Stimulated activated CD8-positive, alpha-beta memory T cell treated with anti-CD3 and anti-CD28 coated beads, Interleukin-12 subunit alpha, Interleukin-12 subunit beta, amount 100 ng/mL, for 24 hours (primary cell): Measurements from ENCODE around the gene NHEJ1.

Experiments used
- DNase-seq: peaks from one replicate; pipeline ENCODE4 v3.0.0-alpha.2; 2020; ENCODE audit errors: extremely low read depth

The NHEJ1 gene

DNA sequence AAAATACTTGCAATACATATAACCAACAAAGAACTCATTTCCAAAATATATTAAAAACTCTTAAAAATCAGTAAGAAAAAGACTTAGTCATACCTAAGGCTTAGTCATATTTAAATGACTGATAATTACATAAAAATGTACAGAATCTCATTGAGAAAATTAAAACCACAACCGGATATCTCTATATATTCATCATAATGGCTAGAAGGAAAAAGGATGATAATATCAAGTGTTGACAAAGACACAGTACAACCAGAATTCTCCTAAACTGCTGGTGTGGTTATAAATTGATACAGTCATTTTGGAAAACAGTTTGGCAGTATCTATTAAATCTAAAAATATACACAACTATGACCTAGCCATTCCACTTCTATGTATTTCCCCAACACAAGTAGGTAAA is 72.8 kb downstream of the NHEJ1 start:
- no peak for DNase-seq

DNA sequence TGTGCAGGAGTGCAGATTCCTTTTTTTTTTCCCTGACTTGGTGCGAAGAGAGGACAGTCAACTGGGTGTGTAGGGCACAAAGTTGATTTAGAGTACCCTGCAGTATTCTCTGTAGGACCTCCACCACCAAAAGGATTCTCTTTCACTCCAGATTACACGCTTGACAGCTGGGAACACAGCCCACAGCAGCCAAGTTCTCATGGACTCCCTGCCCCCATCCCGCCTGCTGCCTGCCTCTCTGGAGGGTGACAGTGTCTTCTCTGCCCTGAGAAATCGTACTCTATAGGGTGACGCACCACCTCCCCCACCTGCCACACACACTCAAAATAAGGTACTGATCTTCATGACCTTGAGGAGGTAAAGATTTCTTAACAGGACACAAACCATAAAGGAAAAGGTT is 73.3 kb downstream of the NHEJ1 start:
- DNase-seq: no peak

DNA sequence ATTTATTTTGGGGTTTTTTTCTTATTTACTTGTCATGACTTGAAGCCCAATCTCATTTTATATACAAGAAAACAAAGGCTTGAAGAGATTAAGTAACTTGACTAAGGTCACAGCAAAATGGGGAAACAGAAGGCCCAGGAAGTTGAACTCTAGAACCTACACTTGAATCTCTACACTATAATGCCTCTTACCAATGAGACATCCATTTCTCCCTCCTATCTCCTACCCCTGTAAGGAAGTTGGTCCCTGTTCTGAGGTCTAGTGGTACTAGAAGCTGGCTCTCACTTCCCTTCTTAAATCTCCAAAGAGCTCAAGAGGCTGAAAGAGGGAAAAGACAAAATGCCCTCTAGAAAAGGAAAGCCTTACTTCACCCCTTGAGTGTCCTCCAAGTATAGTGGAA is 74.4 kb downstream of the NHEJ1 start:
- no peak for DNase-seq

DNA sequence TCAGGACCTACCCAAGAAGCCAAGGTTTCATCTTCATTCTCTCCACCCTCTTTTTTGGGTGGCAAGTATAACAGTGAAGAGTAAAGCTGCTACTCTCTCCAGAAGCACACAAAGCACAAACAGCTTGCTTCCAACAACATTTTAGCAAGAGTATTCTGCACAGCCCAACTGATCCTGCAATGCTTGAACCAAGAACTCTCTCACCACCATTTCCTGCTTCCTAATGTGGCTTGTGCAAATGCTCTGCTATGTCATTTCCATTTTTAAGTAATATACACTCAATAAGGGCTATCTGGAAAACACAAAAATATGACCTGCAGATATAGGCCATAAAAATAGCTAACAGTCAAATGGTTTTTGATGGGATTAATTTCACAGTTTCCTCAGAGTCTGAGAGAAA is 75.8 kb downstream of the NHEJ1 start:
- DNase-seq: no peak

DNA sequence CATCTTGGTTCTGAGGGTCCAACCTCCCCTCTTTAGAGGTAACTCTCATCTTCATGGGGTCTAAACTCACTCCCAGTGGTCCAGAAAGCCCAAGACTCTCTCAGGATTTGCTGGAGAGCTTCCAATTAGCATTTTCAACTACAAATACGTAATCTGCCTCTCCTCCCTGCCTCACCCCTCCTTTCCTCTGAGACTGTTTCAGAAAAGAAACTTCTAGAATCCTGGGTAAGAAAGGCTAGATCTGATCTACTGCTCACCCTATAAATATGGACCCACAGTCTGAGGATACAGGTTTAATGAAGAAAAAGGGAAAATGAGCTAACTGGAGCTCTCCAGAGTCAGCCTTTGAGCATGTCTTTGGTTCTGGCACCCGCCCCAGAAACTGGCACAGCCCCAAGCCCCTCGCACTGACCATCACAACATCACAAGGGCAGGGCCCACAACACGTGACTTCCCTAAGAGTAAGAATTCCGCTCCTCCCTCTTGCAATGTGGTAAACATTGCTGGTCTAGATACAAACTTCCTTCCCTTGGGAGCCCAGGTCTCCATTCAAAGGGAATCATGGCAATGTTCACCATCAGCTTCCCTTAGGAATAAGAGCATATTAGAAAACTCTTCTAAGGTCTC is 78.2 kb downstream of the NHEJ1 start:
- no peak for DNase-seq

DNA sequence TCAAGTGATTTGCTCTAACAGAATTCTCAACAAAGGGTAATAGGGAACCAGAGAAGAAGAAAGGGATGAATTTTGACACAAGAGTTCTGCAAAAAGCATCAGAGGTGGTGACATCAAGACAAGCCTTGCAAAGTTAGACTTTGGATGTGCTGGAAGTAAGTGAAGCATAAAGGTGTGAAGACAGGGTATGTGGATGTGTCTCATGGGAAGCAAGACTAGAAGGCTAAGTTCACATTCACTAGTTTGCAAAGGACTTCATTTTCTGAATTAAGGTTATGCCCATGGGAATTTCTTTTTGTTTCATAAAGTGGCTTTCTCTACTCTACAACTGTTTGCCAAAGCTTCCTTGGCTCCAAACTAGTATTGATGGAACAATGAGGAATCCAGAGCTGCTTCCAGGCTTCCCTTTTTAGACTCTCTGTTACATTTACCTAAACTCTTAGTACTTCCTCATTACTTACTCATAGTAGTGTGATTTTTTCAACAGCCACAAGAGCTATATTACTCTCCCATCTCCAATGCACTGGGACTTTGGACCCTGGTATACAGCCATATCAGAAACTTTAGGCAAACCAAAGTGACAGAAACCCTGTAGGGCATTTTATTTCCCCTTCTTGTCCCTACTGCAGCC is 78.8 kb downstream of the NHEJ1 start:
- no peak for DNase-seq

DNA sequence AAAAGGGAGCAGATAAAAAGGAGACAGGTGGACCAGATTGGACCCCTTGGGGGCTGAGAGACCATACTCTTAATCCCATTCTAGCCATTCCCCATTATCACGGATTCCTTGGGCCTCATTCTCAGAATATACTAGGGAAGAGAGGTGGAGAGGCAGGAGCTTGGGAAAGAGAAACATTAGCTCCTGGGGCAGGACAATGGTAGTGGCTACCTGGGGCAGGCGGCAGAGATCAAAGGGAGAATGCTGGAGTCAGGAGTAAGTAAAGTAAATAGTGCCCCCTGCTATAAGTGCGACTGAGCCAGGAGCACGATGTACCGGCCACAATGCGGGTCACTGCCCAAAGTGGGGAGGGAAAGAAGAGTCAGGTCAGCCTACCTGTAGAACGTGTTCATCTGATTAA is 79.5 kb downstream of the NHEJ1 start:
- no peak for DNase-seq

DNA sequence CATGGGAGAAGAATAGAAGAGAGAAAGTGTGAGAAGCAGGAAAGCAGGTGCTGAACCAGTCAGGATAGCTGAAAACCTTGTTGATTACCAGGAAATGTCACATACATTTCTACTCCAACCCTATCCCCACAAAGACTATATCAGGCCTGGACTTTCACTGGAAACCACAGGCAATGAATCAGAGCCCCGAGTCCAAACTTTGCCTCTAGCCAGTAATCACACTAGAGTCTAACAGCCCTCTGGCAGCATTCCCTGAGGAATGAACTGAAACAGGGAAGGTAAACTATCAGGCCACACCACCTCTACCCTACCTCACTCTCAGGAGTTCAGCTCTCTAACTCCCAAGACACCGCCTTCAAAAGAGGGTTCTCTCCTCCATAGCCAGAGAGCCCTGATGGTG is 81.2 kb downstream of the NHEJ1 start:
- DNase-seq: no peak

DNA sequence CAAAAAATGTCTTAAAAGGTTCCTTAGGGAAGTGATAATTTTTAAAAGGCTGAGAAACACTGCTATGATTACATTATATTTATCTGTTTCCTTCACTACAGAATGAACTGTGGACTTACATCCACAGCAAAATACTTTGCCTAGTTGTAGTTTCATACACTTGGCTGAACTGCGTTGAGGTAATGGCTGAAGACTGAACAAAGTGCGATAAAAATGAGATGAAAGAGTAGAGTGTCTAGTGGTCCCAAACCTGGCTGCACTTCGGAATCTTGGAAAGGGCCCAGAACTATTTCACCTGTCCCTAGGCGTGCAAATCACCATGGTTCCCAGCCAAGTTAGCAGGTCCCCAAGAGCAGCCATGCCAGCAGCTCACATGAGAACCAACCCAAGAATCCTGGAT is 81.7 kb downstream of the NHEJ1 start:
- no peak for DNase-seq

DNA sequence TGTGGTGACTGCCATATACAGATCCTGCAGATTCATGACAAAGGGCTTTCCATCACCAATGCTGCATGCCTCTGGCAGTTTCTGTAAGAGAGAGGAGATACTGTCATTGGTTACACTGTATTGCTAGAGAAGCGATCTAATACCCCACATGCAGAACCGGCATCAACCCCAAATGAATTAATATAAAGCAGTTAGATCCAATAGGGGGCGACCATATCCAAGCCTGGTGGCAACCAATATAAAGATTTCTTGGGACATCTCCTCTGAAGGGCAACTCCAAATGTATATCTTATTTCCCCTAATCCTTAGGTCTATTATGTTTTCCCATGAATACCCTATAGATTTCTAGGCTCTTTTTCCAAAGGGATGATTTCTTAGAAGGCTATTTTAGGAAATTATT is 82.5 kb downstream of the NHEJ1 start:
- no peak for DNase-seq

DNA sequence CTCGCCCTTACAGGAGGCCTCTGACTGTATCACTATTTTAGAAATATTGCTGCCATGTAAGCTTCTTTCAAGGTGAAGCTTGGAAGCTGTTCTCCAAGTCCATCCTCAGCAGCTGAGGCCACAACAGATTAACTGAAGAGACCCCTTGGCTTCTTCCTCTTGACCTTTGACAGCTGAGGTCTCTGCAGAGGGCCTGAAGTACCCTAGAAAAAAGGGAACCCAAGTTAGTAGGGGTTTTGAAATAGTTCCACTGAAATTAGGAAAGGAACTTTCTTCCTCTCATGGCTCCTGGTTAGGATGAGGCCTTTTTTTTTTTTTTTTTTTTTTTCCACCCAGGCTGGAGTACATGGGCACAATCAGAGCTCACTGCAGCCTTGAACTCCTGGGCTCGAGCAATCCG is 84.4 kb downstream of the NHEJ1 start:
- no peak for DNase-seq

DNA sequence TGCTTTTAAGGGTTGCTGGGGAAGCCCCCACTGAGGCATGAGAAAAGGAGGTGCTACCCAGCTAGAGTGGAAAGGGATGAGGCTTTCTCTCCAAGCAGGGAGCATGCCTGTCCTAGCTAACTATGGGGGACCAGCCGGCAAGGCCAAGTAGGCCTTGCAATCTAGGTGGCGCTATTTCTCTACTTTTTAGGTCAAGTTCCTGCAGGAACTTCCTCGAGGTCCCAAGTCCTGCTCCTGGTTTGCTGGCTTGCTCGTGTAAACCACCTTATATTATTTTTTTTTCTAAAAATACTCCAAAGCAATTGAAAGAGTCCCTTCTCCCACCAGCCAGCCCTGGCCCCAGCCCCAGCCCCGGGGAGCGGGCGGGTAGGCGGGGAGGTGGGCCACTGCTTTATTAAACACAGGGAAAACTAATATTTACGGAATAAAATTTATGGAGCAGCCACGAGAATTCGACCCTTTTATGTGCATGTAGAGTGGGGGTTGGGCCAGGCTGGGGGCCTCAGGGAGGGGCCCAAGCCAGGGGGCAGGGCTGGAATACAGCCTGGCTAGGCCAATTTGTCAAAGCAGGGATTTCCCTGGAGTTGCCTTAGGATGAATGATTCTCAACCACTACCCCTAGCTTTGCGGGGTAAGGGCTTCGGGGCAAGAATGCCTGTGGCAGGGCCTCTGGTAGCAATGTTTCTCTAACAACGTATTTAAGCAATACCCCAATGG is 87.0 kb downstream of the NHEJ1 start:
- no peak for DNase-seq

DNA sequence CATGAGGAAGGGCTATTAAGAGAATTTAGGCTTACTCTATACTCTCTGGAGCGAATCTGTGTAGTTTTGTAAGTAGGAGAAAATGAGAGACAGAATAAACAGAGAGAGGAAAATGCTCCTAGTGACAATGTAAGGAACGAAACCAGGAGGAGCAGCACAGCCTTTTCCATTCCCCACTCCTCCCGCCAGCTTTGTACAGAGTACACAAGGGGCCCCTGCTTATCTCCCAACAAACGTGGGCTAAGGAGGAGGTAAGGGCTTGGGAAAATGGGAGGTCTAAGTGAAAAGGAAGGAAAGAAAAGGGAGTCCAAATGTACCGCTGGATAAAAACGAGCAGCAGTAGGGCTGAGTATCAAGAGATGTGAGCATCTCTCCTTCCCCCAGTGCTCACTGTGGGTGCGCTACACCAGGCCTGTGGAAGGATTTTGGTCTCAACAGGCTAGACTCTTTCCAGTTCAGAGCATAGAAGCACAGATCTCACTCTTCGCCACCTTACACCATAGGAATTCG is 87.8 kb downstream of the NHEJ1 start:
- no peak for DNase-seq

DNA sequence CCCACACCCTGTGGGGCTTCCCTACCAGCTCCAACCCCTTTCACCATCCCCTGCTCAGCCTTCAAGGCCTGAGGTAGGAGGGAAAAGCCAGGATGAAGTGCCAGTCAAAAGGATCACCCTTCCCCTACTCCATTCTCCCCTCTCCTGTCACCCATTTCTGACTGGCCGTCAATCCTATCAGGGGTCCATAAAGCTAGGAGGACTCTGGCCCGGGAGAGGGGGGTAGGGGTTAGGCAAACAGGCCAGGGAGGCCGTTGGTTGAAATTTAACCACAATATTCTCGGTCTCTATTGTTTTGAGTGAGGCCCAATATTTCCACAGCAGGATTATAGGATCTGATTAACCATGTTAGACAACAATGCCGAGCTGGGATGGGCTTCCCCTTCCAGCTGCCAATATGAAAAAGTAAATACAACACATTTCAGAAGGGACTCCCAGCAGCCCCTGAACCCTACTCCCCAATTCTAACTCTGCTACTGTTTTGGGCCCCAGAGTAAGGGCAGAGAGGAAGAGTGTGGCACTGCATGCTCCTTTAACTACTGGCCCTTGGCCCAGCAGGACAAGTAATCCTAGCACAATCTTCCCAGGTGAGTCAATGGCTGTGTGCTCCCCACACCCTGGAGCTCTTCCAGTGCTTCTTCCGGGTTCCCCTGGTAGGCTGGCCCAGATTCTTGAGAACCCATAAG is 89.3 kb downstream of the NHEJ1 start:
- DNase-seq: no peak

DNA sequence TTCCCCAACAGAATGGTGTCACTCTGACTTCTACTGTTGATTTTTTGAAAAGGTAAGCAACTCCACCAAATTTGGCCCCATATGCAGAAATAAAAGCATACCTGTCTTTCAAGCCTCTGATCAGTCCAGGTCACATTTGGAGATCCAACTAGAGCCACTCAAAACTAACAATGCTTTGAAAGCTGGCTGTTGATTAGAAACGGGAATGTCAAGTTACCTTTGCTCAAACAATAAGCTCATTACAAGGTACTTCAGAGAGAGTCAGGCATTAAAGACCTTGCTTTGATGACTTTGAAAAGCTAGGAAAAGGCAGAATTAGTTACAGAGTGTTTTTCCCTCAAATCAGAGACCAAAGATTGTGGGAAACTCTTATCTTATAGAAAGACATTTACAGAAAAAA is 95.1 kb downstream of the NHEJ1 start:
- no peak for DNase-seq

DNA sequence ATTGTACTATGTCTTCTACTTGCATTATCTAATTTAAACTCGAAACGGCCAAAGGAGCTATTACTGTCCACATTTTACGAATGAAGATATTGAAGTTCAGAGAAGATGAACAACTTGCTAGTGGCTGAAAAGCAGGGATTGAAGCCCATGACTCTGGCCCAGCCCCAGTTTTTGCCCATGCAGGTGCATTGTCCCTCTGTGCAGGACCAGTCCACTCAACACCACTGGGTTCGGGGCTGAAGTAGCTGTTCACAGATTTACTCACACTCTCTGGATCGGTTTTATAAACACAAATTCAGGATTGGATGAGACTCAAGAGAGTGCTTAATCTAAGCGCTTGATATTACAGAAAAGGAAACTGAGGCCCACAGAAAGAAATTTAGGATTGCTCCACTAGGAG is 98.5 kb downstream of the NHEJ1 start:
- no peak for DNase-seq

DNA sequence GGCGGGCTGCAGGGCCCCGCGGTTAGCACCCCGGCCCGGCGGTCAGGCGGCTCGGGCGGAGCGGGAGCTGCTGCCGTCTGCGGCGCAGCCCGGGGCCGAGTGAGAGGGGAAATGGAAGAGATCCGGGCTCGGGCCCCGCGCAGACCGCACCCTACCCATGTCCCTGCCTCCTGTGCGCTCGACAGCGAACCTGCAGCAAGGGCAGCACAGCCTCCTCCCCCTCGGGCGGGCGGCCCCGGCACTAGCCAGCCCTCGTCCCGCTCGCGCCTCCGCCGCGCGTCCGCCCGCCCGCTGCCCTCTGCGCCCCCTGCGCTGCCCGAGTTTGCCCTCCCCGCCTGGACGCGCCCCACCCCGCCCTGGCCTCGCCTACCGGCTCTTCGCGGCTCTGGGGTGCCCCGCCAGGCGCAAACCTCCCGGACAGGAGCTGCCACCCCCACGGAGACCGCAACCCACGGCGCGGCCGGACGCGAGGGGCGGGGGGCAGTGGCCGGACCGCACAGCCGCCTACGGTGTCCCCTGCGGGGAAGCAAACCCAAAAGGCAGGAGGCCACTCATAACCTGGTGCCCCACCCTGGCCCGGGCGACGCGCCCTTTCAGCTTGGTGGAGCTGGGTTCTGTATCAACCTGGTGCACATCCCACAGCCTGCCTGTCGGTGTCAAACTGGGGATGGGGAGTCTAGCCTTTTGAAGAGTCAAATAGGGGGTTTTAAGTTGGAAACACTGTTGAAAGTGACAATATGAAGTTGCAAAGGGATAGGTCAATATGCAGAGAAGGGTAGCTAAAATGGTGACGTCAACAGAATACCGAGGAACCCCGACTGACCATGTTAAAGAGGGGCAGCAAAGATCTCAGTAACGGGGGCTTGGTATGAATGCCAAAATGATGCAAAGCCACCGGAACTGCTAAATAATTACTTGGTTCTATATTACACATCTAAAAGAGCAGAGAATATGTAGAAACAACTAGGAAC is 99.5 kb downstream of the NHEJ1 start, which contains the start of gene IHH:
Gene IHH, minus strand, starts transcription at position 101 of the 971 bp plus-strand sequence. CDS start 454 bp downstream, outside the sequence.
- no peak for DNase-seq

DNA sequence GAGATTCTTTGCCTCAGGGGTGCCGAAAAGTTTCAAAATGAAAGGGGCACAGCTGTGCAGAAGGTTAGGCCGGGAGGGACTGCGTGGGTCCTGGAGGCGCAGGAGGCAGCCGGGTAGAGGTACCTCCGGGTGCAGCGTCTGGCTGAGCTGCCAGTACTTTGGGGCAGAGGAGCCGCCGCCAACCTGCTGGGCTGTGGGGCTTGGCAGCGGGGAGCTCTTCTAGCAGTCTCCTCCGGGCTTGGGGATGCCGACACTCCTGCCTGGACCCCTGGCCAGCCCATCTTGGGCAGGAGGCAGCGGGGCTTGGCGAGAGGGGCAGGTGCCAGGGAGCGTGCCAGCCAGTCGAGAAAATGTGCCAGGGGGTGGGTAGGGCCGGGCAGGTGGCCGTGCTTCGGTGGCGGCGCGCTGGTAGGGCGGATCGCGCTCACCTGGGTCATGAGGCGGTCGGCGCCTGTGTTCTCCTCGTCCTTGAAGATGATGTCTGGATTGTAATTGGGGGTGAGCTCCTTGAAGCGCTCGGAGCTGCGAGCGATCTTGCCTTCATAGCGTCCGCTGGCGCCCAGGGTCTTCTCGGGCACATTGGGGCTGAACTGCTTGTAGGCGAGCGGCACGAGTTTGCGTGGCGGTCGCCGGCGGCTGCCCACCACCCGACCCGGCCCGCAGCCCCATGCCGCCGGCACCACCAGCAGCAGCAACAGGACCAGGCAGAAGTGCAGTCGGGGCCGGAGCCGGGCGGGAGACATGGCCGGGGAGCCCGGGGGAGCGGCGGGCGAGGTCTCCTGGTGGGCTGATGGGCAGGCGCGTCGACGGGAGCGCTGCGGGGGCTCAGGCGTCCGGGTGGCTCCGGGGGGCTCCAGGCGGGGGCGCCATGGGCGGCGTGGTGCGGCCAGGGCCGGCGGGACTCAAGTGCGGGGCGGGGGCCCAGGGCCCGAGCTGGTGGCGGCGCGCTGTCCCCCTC is 100.6 kb downstream of the NHEJ1 start:
- no peak for DNase-seq

DNA sequence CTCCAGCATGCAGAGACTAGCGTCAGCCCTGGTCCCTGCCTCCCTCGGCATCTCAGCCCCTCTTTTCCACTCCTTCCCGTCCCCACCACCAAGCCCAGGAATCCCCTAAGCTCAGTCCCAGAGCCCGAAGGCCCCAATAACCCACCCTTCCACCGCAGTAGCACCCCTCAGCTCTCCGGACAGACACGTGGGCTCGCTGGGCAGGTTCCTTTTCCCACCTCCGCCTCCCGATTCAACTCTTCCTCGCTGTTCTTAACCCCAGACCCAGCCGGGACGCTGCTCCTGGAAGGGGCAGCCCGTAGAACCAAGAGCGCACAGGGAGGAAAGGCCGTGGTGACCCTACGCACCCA is 101.3 kb downstream of the NHEJ1 start:
- no peak for DNase-seq
